Activated CD4-positive, CD25-positive, alpha-beta regulatory T cell treated with anti-CD3 and anti-CD28 coated beads, Interleukin-2, amount 50 U/mL, for 72 hours (primary cell): ENCODE data around the gene CDH15.
A peak's percentile ranks its signal among the peaks of the same experiment; 100 is the strongest.

Source experiments
- DNase-seq: peaks from one replicate; pipeline ENCODE4 v3.0.0; 2021

Gene CDH15

DNA sequence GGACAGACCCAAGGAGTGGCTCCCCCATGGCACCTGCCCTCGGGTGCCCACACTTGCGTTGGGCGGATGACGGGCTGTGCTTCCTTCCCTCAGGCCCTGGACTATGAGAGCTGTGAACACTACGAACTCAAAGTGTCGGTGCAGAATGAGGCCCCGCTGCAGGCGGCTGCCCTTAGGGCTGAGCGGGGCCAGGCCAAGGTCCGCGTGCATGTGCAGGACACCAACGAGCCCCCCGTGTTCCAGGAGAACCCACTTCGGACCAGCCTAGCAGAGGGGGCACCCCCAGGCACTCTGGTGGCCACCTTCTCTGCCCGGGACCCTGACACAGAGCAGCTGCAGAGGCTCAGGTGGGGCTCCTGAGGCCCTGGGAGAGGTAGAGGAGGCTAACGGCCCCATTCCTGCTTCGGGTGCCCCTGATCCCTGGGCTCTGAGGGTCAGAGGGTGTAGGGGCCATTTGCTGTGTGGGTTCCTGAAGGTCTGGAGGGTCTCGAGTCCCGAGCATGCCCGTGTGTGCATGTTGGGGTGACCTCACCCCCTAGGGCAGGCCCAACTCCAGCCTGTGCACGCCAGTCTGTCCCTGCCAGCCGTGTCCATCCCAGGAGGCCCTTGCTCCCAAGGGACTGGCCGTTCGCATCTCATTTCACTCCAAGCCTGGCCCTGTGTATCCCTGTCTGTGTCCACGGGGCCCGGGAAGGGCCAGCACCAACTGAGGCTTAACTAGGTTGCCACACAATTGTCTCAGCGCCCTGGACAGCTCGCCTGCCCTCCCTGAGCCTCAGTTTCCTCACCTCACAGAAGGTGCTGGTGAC lies 18.8 kb downstream of the CDH15 start:
- DNase-seq, result peak; percentile 26

DNA sequence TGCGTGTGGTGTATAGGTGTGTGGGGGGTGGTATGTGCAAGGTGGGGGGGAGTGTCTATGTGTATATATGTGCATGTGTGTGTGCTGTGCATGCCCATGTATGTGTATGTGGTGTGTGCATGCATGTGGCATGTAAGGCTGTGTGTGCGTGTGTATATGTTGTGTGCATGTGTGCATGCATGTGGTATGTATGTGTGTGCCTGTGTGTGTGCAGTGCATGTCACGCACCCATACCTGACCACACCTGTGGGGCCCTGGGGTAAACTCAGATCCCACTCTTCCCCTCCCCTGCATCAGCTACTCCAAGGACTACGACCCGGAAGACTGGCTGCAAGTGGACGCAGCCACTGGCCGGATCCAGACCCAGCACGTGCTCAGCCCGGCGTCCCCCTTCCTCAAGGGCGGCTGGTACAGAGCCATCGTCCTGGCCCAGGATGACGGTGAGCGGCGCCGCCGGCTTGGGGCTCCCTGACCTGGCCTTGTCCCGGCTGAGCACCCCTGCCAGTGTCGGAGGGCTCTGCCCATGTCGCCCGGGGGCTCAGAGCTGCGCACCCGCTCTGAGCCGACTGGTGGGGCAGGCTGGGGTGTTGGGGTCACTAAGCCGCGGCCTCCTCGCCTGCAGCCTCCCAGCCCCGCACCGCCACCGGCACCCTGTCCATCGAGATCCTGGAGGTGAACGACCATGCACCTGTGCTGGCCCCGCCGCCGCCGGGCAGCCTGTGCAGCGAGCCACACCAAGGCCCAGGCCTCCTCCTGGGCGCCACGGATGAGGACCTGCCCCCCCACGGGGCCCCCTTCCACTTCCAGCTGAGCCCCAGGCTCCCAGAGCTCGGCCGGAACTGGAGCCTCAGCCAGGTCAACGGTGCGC lies 19.7 kb downstream of the CDH15 start:
- DNase-seq, result peak; percentile 35

DNA sequence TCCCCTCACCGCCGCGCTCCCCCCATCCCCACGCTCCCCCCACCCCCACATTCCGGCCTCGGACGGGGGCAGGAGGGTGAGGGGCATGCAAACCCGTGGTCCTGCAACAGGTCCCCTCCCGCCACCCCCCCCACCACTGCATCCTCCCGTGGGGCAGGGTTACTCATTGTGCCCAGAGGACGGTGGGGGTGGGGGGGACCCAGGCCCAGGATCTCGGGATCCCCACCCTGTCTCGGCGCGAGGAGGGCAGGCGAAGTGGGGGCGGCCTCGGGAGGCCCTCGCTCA lies 20.3 kb downstream of the CDH15 start:
- no peak for DNase-seq

DNA sequence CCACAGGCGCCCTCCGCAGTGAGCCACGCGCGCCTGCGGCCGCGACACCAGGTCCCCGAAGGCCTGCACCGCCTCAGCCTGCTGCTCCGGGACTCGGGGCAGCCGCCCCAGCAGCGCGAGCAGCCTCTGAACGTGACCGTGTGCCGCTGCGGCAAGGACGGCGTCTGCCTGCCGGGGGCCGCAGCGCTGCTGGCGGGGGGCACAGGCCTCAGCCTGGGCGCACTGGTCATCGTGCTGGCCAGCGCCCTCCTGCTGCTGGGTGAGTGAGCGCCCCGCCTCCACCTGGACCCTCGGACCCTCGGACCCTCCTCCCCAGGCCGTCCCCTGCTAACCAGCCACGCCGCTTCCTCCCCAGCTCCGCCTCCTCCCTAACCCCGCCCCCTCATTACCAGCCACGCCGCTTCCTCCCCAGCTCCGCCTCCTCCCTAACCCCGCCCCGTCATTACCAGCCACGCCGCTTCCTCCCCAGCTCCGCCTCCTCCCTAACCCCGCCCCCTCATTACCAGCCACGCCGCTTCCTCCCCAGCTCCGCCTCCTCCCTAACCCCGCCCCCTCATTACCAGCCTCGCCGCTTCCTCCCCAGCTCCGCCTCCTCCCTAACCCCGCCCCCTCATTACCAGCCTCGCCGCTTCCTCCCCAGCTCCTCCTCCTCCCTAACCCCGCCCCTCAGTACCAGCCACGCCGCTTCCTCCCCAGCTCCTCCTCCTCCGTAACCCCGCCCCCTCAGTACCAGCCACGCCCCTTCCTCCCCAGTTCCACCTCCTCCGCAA lies 20.8 kb downstream of the CDH15 start:
- peak; percentile 73 for DNase-seq

DNA sequence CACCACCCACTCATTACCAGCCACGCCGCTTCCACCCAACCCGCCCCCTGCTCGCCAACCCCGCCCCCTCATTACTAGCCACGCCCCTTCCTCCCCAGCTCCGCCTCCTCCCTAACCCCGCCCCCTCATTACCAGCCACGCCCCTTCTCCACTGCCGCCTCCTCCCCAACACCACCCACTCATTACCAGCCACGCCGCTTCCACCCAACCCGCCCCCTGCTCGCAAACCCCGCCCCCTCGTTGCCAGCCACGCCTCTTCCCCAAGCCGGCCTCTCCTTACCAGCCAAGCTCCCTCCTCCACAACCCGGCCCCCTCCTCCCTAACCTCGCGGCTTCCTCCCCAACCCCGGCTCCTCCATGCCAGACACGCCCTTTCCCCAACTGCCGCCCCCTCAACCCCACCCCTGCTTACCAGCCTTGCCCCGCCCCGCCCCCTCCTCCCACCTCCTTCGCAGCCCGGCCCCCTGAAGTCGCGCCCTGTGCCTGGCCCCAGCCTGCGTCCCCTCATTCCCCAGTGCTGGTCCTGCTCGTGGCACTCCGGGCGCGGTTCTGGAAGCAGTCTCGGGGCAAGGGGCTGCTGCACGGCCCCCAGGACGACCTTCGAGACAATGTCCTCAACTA lies 21.5 kb downstream of the CDH15 start:
- DNase-seq, result peak; percentile 65

DNA sequence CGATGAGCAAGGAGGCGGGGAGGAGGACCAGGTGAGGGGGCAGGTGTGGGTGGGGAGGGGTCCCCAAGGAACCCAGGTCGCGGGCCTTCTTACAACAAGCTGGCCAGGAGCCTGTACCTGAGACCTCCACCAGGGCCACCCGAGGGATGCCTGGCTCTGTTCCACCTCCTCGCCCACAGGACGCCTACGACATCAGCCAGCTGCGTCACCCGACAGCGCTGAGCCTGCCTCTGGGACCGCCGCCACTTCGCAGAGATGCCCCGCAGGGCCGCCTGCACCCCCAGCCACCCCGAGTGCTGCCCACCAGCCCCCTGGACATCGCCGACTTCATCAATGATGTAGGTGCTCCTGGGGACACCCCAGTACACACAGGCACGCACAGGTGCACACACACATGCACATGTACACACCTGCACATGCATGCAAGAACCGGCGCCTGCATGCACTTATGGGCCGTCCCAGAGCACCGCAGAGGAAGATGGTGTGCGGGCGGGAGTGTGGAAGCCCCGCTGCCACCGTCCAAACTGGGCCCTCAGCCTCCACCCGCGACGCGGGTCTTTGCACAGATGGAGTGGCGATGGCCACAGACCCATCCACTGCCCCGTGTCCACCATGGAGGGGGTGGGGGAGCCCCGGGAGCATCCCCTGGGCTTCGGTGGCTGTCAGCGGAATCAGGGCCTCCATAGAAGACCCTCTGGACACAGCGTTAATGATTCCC lies 22.2 kb downstream of the CDH15 start:
- DNase-seq, result no peak

DNA sequence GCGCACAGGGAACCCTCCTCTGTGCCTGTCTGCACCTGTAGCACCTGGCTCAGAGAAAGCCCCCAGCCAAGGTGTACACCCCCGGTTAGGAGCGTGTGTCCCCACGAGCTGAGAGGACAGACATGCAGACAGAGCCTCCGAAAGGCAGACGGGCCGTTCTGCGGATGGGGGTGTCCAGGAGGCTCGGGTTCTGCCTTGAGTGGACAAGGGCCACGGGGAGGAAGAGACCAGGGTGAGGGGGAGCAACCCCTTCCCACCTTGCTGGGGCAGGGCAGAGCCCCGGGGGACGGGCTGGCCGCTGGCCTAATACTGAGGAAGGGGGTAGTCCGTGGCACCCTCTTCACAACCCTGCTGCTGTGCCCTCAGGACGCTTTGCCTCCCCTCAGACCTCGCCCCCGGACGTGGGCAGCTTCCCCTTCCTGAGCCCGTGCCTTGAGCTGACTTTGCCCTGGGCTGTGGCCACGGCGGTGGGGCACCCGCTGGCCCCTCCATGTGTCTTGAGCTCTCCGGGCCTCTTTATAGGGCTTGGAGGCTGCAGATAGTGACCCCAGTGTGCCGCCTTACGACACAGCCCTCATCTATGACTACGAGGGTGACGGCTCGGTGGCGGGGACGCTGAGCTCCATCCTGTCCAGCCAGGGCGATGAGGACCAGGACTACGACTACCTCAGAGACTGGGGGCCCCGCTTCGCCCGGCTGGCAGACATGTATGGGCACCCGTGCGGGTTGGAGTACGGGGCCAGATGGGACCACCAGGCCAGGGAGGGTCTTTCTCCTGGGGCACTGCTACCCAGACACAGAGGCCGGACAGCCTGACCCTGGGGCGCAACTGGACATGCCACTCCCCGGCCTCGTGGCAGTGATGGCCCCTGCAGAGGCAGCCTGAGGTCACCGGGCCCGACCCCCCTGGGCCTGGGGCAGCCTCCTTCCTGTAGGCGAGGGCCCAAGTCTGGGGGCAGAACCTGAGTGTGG lies 23.1 kb downstream of the CDH15 start:
- no peak for DNase-seq

DNA sequence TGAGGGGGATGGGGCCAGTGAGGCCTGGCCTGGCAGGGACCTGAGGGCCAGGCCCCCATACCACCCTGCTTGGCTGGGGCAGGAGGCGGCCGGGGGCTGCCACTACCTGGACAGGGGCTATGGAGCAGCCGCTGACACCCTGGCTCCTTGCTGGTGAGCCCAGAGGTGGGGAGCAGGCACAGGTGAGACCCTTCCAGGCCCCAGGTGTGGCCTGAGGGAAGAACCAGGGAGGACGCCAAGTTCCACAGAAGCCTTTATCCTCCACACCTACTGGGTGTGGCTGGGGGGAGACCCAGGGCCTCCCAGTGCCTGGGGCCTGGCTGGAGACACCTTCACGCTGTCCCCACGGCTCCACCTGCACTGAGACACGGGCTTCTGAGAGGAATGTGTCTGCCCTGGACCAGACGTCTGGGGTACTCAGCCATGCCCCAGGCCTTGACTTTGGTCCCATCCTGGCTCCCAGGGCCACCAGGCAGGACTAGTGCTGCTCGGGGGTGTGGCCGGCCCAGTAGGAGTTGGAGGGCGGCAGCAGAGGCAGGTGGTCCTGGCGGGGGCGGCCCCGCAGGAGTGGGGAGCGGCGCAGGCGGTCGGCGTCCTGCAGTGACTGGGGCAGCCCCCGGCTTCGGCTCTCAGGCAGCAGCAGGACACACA lies 24.1 kb downstream of the CDH15 start:
- DNase-seq, result no peak

DNA sequence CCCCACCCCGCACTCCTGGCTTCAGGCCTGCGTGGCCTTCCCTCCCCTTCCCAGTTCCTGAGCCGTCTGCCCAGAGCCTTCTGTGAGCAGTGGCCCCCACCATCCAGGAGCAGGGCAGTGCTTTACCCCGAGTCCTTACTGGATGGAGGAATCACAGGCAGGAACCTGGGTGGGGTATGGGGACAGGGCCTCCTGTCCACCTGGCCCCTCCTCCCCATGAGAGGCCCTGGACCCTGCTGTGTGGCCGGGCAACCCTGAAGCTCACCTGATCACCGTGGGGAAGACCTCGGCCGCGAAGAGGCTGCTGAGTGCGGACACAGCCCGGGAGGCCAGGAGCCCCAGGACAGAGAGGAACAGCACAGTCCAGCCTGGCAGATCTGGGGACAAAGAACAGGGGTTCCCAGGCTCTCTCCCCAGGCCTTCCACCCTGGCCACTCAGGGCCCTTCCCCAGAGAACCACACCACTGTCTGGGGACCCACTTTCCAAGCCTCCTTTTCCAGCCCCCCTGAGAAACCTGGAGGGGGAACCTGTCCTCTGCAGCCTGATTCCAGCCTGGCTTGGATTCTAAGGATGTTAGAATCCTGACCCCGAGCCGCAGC lies 25.6 kb downstream of the CDH15 start:
- no peak for DNase-seq

DNA sequence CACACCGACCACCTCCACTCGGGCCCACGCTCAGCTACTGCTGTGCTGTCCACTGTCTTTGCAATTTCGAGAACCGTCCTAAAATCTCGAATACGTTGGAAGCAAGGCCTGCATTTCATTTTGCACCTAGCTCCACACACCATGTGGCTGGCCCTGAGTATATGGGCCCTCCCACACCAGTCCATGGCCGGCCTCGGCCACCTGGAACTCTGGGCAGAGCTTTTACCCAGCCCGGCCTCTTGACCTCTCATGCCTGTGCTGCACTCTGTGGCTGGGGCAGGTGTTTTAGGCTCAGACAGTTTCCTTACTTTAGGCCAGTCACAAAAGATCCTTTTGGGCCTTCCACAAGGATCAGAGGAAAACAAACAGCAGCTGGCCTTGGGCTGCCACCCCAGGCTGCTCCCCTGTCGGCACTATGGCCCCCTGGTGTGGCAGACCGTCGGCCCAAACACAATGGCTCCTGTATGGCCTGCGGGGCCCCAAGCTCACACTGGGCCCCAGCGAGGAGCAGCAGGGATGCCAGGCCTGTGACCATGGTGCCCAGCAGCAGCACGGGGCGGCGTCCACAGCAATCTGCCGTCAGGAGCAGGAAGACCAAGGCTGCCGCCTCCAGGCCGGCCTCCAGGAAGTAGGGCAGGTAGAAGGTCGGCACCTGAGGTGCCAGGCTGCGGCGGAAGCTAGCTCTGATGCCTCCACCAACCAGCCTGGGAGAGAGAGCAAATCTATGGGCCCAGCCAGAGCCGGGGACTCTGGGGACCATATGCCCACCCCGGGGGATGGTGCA lies 26.3 kb downstream of the CDH15 start:
- no peak for DNase-seq

DNA sequence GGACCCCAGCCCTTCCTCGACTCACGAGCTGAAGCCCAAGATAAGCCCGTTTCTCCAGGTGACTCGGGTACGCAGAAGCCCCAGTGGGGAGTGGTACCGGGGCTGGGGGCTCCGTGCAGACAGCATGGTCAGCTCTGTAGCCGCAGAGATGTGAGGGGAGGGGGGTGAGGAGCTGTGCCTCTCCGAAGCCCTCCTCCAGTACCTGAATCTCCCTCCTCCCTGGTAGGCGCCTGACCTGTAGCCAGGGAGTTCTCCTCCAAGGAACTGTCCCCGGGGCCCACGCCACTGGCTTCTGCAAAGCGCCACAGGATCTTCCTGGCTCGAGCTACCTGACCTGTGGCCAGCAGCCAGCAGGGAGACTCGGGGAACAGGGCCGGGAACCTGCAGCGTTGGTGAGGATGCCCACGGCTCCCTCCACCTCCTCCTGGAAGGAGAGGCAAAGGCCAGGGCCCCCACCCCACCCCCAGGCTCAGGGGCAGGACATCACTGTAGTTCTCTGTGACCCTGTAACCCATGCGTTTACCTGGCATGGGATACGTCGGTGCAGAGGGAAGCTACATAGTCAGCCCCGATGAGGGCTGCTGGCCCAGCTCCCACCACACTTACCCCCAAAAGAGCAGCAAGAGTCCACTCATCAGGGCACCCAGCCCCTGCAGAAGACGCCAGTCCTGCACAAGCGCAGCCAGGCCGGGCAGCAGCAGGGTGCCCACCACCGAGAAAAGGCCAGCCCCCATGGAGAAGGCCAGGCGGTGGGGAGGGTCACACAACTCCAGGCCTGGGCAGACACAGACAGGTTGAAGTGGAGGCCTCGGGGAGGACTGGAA lies 27.1 kb downstream of the CDH15 start:
- DNase-seq, result no peak

DNA sequence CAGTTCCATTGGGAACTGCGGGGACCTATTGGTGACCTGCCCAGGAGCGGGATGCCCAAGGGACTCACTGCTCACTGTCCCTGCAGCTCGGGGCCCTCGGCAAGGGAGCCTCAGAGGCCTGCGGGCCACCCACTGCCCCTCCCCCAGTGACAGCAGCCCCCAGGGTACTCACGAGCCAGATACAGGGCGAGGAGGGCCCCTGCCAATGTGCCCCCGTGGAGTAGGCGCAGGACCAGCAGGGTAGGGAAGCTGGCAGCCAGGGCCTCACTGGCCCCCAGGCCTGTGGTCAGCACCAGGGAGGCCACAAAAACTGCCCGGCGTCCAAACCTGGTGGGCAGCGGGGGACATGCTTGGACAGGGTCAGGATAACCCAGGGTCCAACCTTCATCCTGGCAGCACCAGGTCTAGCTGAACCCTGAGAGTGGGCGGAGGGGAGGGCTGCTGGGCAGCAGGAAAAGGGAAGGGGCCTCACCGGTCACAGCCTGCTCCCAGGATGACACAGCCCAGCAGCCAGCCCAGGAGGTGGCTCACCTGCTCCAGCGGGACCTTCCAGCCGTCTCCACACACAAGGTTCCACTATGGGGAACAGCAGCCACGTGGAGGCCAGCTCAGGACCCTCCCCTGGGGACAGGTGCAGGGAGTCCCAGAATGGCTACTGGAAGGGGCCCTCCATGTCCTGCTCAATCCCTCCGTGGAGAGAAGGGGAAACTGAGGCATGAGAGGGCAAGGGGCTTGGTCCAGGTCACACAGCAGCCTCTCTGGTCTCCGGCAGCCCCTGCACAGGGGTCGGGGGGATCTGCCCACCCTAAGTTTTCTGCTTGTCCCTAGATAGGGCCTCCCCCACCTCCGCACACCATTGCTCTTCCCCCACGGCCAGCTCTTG lies 27.9 kb downstream of the CDH15 start:
- DNase-seq, result no peak

DNA sequence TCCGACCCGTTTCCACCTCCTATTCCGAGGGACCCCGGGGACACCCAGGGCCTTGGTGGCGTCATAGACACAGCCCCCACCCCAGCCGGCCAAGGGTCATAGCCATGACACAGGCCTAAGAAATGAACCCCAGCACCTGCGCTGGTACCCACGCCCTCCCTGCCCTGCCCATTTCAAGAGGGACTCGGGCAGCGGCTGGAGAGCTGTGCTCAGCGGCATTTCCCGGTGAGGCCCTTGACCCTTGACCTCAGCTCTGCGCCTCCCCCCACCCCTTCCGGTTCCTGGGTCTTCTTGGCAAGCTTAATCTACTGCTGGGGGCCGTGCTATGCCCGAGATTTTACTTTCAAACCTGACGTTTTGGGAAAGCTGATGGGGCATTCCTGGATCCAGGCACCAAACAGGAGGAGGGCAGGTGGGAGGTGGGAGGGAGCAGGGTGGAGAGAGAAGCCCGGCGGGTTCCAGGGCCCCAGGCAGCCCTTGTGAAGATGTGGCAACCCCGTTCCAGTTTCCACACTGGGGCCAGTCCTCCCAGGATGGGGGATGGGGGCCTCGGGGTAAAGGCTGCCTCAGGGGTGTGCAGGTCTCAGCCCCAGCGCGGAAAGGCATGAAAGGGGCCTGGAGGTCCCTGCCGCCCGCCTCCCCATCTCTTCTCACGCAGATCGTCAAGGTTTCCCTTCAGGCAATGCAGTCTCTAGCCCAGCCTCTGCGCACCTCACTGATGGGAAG lies 28.7 kb downstream of the CDH15 start, which contains the start of gene SLC22A31:
Gene SLC22A31 (minus strand): TSS at position 414 of the 726 bp plus-strand sequence. CDS start 36 bp downstream, at position 378.
- DNase-seq, result no peak

DNA sequence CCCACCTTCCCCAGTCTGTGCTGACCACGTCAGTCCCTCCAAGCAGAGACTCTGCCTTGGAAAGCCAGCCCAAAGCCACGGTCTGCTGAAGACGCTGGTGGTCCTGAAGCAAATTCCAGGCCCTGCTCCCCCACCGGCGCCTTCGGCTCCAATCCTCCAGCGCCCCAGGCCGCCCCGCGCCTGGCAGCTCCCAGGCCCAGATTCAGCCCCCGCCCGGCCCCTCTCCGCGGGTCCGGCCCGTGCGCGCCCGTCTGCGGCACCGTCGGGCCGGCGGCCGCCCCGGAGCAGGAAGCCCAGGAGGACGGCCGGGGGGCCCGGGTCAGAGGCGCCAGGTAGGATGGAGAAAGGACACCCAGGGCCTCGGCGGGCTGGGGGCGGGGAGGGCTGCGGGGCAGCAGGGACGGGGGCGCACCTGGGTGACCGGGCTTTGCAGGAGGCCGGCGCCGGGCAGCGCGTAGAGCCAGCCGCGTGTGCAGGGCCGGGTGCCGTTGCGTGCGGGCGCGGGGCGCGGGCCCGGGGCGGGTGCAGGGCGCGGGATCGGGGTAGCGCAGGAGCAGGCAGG lies 29.4 kb downstream of the CDH15 start:
- no peak for DNase-seq

DNA sequence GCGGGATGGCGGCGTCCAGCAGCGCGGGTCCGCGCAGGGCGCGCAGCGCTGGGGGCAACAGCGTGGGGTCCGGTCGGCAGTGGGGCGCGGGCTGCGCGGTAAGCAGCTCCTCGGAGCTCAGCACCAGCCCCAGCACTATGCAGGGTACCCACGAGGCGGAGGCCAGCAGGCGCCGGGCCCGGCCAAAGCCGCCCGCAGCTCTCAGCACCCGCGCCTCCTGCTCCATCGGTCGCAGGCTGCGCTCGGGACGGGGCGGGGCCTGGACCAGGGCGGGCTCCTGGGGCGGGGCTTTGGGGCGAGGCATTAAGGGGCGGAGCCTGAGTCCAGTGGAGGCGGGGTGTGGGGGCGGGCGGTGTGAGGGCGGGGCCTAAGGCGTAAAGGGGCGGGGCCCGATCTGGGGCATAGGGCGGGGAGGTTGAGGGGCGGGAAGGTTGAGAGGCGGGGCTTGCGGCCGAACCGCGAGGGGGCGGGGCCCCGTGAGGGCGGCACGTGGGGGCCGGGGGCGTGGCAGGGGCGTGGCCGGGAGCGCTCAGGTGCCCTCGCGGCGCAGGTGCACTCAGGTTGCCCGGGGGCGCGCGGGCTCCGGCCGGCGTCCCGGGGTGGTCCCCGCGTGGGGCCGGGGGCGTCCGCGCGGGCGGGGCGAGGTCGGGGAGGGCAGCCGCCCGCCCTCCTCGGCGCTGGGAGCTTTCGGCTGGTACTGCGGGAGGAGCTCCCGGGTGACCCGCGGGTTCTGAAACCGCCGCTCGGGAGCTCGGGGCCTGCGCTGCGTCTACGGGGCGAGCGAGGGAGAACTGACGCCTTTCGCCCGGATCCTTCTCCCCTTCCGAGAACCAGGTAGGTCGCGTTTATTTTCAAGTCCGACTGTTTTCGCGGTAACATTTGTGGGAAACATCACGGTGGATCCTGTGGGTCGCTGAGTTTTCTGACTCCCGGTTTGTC lies 30.2 kb downstream of the CDH15 start:
- DNase-seq, result peak; percentile 77
